ENCODE data around the gene CHD1.

DNA sequence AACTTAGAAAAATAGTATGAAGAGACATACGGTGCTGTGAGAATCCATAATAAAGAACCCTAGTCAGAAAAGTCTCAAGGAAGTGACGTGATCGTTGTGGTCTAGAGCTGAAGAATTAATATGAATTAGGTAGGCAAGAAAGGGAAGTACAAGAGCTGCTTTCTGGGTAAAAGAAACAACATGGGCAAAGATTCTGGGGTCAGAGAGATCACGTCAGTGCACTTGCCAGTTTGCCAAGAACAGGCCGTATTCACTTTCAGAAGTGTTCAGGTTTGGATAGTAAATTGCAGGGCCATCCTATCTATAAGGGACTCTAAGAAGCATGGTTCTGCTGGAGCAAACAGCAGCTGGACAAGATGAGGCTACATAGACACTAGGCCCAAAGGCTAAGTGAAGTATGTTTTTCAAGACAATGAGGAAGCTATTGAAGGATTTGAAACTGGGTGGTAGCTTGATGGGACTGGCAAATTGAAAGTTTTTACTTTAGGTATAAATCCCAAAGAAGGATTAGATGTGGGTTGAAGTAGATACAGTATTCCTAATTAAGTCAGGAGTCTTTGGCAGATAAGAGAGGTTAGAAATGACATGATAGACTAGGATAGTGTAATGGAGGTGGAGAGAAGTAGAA, 4.8 kb upstream of the CHD1 start:
- TF ChIP-seq GATA2 (IDR thresholded peaks at IDR 0.05; ENCODE audit: low read depth, low read length) (no peak), GATA3 (IDR thresholded peaks at IDR 0.05; ENCODE audit: low read depth, low read length) (no peak)

All from SH-SY5Y (cell line).